OCI-LY1 (cell line): ENCODE results near the gene CNOT3.

Experiments
- H2AFZ ChIP-seq: fragments of 200-600 bp; sonication (generic), shearing (Covaris generic); 2 replicates; pipeline ENCODE4 v1.6.0; 2014; ENCODE audit warnings: antibody characterized with exemption, mild to moderate bottlenecking, low read length
- H3F3A ChIP-seq: fragments of 200-600 bp; sonication (generic), shearing (Covaris generic); 2 replicates; pipeline ENCODE4 v1.6.0; 2014; ENCODE audit warnings: mild to moderate bottlenecking, antibody characterized with exemption, low read length, moderate library complexity; ENCODE audit not compliant: insufficient read depth
- H3K27ac ChIP-seq: fragments of 200-600 bp; sonication (generic); 2 replicates; pipeline ENCODE4 v1.5.1; 2014; ENCODE audit warnings: low read length, mixed run types, mild to moderate bottlenecking, low read depth; ENCODE audit not compliant: poor library complexity, severe bottlenecking
- H3K27me3 ChIP-seq: fragments of 200-600 bp; sonication (generic); 2 replicates; pipeline ENCODE4 v1.6.0; 2014; ENCODE audit warnings: antibody characterized with exemption, mild to moderate bottlenecking, low read length, moderate library complexity; ENCODE audit not compliant: insufficient read depth
- H3K36me3 ChIP-seq: fragments of 200-600 bp; sonication (generic); 2 replicates; pipeline ENCODE4 v1.6.1; 2014; ENCODE audit warnings: mild to moderate bottlenecking, antibody characterized with exemption, low read length, moderate library complexity, mixed read lengths; ENCODE audit not compliant: insufficient read depth
- H3K4me1 ChIP-seq: fragments of 200-600 bp; sonication (generic); 2 replicates; pipeline ENCODE4 v1.5.1; 2014; ENCODE audit warnings: mild to moderate bottlenecking, low read length, moderate library complexity; ENCODE audit not compliant: insufficient read depth, severe bottlenecking
- H3K4me2 ChIP-seq: fragments of 200-600 bp; sonication (generic), shearing (Covaris generic); 2 replicates; pipeline ENCODE4 v1.6.1; 2014; ENCODE audit warnings: low read length
- H3K4me3 ChIP-seq: fragments of 200-600 bp; sonication (generic); 2 replicates; pipeline ENCODE4 v1.5.1; 2014; ENCODE audit warnings: low read length, low read depth, mild to moderate bottlenecking, mixed read lengths; ENCODE audit not compliant: poor library complexity, severe bottlenecking
- H3K79me2 ChIP-seq: fragments of 200-600 bp; shearing (Covaris generic); 2 replicates; pipeline ENCODE4 v1.6.1; 2016; ENCODE audit warnings: mixed run types, low read length, mixed read lengths; ENCODE audit not compliant: insufficient read depth
- H3K9ac ChIP-seq: fragments of 200-600 bp; sonication (generic), shearing (Covaris generic); 2 replicates; pipeline ENCODE4 v1.6.1; 2014; ENCODE audit warnings: mild to moderate bottlenecking, low read length, mixed read lengths
- H3K9me2 ChIP-seq: fragments of 200-600 bp; sonication (generic), shearing (Covaris generic); 2 replicates; pipeline ENCODE4 v1.6.1; 2014; ENCODE audit warnings: low read depth, mild to moderate bottlenecking, low read length, mixed read lengths
- H3K9me3 ChIP-seq: fragments of 200-600 bp; shearing (Covaris generic); 2 replicates; pipeline ENCODE4 v1.6.1; 2014; ENCODE audit warnings: low read length, mixed read lengths
- H4K20me1 ChIP-seq: fragments of 200-600 bp; sonication (generic), shearing (Covaris generic); 2 replicates; pipeline ENCODE4 v1.6.0; 2016; ENCODE audit warnings: mild to moderate bottlenecking, low read length; ENCODE audit not compliant: insufficient read depth
- EZH2 ChIP-seq: fragments of 200-600 bp; sonication (generic), shearing (Covaris generic); IDR thresholded peaks from 2 replicates; pipeline ENCODE4 v1.8.0; 2017; ENCODE audit warnings: borderline replicate concordance, mixed run types, mild to moderate bottlenecking, antibody characterized with exemption, low read length, moderate library complexity, mixed read lengths
- TF ChIP-seq, protein P1 (sequence below): fragments of 200-600 bp; sonication (generic), shearing (Covaris generic); IDR thresholded peaks from 2 replicates; pipeline ENCODE4 v1.5.1; 2017; ENCODE audit warnings: mild to moderate bottlenecking, antibody characterized with exemption, low read length, moderate library complexity, mixed read lengths

CNOT3 gene

DNA sequence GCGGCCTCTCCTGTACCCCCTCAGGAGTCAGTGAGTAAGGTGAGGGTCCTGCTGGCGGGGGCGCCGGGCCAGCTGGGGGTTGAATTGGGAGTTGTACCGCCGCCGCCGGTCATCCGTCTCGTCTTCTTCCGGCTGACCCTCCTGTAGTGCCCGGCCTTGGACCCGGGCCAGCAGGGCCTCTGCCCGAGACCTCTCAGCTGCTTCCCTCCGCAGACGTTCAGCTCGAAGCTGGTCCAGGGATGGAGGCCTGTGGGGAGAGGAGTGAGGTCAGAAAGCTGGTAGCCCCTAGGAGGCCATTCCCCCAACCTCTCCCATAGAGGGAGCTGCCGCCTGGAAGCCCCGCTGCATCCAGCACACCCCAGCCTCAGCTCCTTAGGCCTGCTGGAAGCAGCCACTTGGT, 18.1 kb downstream of the CNOT3 start:
- Histone ChIP-seq H3K27me3 (no peaks in the 10 kb centered on the region), H3K4me3 (no peak overlapping the region), H3K9ac (no peak overlapping the region), H4K20me1 (no peaks in the 10 kb centered on the region), H3K4me2 (no peak overlapping the region), H3K79me2 (no peaks in the 10 kb centered on the region), H3K9me2 (no peaks in the 10 kb centered on the region), H3K9me3 (no peaks in the 10 kb centered on the region), H3K27ac (no peak overlapping the region), H3K4me1 (peaks cover 14% of the 10 kb centered on the region), H3F3A (no peaks in the 10 kb centered on the region), H3K36me3 (peaks cover 68% of the 10 kb centered on the region), H2AFZ (no peak overlapping the region)
- no peak for TF ChIP-seq EZH2
- TF ChIP-seq, protein P1, sequence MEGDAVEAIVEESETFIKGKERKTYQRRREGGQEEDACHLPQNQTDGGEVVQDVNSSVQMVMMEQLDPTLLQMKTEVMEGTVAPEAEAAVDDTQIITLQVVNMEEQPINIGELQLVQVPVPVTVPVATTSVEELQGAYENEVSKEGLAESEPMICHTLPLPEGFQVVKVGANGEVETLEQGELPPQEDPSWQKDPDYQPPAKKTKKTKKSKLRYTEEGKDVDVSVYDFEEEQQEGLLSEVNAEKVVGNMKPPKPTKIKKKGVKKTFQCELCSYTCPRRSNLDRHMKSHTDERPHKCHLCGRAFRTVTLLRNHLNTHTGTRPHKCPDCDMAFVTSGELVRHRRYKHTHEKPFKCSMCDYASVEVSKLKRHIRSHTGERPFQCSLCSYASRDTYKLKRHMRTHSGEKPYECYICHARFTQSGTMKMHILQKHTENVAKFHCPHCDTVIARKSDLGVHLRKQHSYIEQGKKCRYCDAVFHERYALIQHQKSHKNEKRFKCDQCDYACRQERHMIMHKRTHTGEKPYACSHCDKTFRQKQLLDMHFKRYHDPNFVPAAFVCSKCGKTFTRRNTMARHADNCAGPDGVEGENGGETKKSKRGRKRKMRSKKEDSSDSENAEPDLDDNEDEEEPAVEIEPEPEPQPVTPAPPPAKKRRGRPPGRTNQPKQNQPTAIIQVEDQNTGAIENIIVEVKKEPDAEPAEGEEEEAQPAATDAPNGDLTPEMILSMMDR = no peak

DNA sequence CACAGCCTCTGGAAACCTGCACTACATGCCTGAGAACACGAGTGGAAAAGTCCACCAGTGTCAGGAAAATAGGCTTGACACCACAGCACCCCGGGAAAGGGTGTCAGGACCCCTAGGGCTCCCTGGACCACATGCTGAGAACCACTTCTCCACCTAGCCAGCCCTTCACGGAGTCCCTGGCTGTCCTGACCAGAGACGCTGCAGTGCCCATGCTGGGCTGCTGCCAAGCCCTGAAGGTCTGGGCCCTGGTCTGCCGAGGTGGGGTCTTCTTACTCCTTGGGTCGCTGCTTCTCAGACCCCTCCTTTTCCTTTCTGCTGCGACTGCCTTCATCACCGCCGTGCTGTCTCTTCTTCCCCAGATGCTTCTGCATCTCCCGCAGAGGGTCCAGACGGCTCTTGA, 18.9 kb downstream of the CNOT3 start:
- Histone ChIP-seq H3K27ac (no peak overlapping the region), H3K9ac (no peak overlapping the region), H3K4me2 (no peak overlapping the region), H3K4me1 (peaks cover 22% of the 10 kb centered on the region), H2AFZ (no peak overlapping the region), H3K79me2 (no peaks in the 10 kb centered on the region), H3K36me3 (peaks cover 62% of the 10 kb centered on the region), H3K9me3 (no peaks in the 10 kb centered on the region), H3K27me3 (no peaks in the 10 kb centered on the region), H3F3A (no peaks in the 10 kb centered on the region), H3K4me3 (no peak overlapping the region), H4K20me1 (no peaks in the 10 kb centered on the region), H3K9me2 (no peaks in the 10 kb centered on the region)
- TF ChIP-seq EZH2 = no peak
- TF ChIP-seq, protein P1 = no peak

DNA sequence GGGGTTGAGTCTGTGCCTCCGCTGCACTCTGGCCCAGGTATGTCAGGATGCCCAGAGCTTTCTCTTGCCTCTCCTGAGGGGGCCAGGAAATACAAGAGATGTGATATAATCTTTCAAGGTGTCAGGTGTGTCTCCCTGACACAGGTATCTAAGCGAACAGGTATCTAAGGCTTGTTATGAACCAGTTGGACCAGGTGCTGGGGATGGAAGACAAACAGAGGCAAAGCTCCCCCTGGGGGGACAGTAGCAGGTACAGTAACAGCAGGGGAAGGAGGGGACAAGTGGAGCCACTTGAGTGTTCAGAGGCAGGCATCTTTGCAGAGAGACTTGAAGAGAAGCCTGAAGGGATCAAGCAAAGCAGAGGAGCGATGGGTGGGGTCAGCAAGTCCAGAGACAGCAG, 19.4 kb downstream of the CNOT3 start:
- Histone ChIP-seq H3K27ac (no peak overlapping the region), H3K9ac (no peak overlapping the region), H3K36me3 (peaks cover 57% of the 10 kb centered on the region), H3K79me2 (no peaks in the 10 kb centered on the region), H3K9me3 (no peaks in the 10 kb centered on the region), H3F3A (no peaks in the 10 kb centered on the region), H4K20me1 (no peaks in the 10 kb centered on the region), H3K4me2 (no peak overlapping the region), H3K9me2 (no peaks in the 10 kb centered on the region), H3K4me1 (peaks cover 27% of the 10 kb centered on the region), H3K4me3 (no peak overlapping the region), H3K27me3 (no peaks in the 10 kb centered on the region), H2AFZ (no peak overlapping the region)
- TF ChIP-seq, protein P1 = no peak
- TF ChIP-seq EZH2 = no peak
